H1 (cell line): ENCODE results near the gene EN2. TPM values are rescaled to one million over a fixed set of nuclear protein-coding genes. Genes with fewer than 3 reads are reported as not detected.

Experiments used
- ASH2L ChIP-seq: fragments of 200-600, 300-600 bp; sonication (generic); IDR thresholded peaks from one replicate; pipeline ENCODE4 v1.7.1; 2017; ENCODE audit warnings: low read length
- CHD2 ChIP-seq: IDR thresholded peaks from 2 replicates; pipeline ENCODE4 v1.6.1; 2012; ENCODE audit warnings: low read length, improper control_type of control experiment
- EGR1 ChIP-seq: IDR thresholded peaks from 2 replicates; pipeline ENCODE4 v1.6.1; 2011; ENCODE audit warnings: low read depth, low read length, borderline replicate concordance
- GTF2F1 ChIP-seq: IDR thresholded peaks from 2 replicates; pipeline ENCODE4 v1.6.1; 2012; ENCODE audit warnings: low read depth, low read length, improper control_type of control experiment, borderline replicate concordance
- HDAC2 ChIP-seq, 2 experiments: fragments of 300-600 bp in 1 of 2; sonication (generic) in 1 of 2; IDR thresholded peaks; 2 replicates each; pipeline ENCODE4 v1.6.1; 2011 to 2012; ENCODE audit warnings: low read depth in 2 of 2, low read length in 2 of 2, mild to moderate bottlenecking in 2 of 2, moderate library complexity in 2 of 2, borderline replicate concordance in 1 of 2, inconsistent platforms in 1 of 2
- JUND ChIP-seq: IDR thresholded peaks from 2 replicates; pipeline ENCODE4 v1.6.1; 2011; ENCODE audit warnings: mild to moderate bottlenecking, improper control_type of control experiment, low read length
- NRF1 ChIP-seq: IDR thresholded peaks from 2 replicates; pipeline ENCODE4 v1.6.1; 2011; ENCODE audit warnings: mild to moderate bottlenecking, low read depth, low read length, improper control_type of control experiment
- POU5F1 ChIP-seq: IDR thresholded peaks from 2 replicates; pipeline ENCODE4 v1.6.1; 2011; ENCODE audit warnings: low read depth, mild to moderate bottlenecking, low read length, moderate library complexity
- SAP30 ChIP-seq: fragments of 300-600 bp; sonication (generic); IDR thresholded peaks from 2 replicates; pipeline ENCODE4 v1.7.1; 2012; ENCODE audit warnings: low read length, moderate library complexity, mild to moderate bottlenecking, inconsistent platforms; ENCODE audit not compliant: insufficient read depth, insufficient replicate concordance
- SP1 ChIP-seq: IDR thresholded peaks from 2 replicates; pipeline ENCODE4 v1.6.1; 2011; ENCODE audit warnings: low read depth, low read length
- TCF12 ChIP-seq: IDR thresholded peaks from 2 replicates; pipeline ENCODE4 v1.6.1; 2011; ENCODE audit warnings: low read depth, mild to moderate bottlenecking, low read length
- polyA plus RNA-seq, 7 experiments: library from polyadenylated mRNA; depleted of rRNA in 3 of 7; stranded (reverse) in 5 of 7; unstranded in 2 of 7; fragments of >200 nt in 5 of 7; fragments of 200-250 nt in 2 of 7; gene quantifications; 1 replicate in 5 of 7; 2 replicates in 1 of 7; 4 replicates in 1 of 7; pipeline versions ENCODE4 v1.2.1 to v1.2.3, GENCODE V29; 2011 to 2013; ENCODE audit warnings: missing spikeins in 2 of 7, mixed read lengths in 2 of 7
- total RNA-seq: library from RNA; stranded (reverse); fragmentation: NEBNext Ultra II Directional; extraction: Animal tissue kit (Norgen Biotek cat#: 25700); gene quantifications from 2 replicates; pipeline ENCODE4 v1.2.1, GENCODE V29; 2021

EN2 gene
- total and polyA plus RNA-seq, 2 of the 8 experiments (the other 6 are each of a cell fraction or from before 2014, with no cell fraction given), result not detected

GRCh38 chr7:155458111-155458877, at the start of gene EN2 (continued):
- TF ChIP-seq EGR1, result 0 out of 2 replicates have a peak, but pooled peaks have one; percentile 20
- TF ChIP-seq ASH2L, result no peak
- no peak for TF ChIP-seq JUND
- no peak for TF ChIP-seq SAP30
- TF ChIP-seq HDAC2 (IDR thresholded peaks at IDR 0.05; ENCODE audit: borderline replicate concordance in 1 of 2, low read depth in 2 of 2, low read length in 2 of 2), result no peak
- no peak for TF ChIP-seq CHD2
- TF ChIP-seq TCF12, result no peak
- no peak for TF ChIP-seq NRF1
- TF ChIP-seq SP1, result no peak
- TF ChIP-seq POU5F1, result no peak
- TF ChIP-seq GTF2F1, result no peak
